Panc1 (cell line): Measurements from ENCODE around the gene LRRC59.

Experiments used
- CTCF ChIP-seq: fragments of 450-650 bp; IDR thresholded peaks from 2 replicates; pipeline ENCODE4 v1.5.1; 2017; ENCODE audit warnings: mild to moderate bottlenecking
- POLR2AphosphoS5 ChIP-seq: IDR thresholded peaks from 2 replicates; pipeline ENCODE4 v1.6.1; 2012; ENCODE audit warnings: mild to moderate bottlenecking, low read depth, low read length, moderate library complexity
- SIN3A ChIP-seq: IDR thresholded peaks from 2 replicates; pipeline ENCODE4 v1.6.1; 2012; ENCODE audit warnings: low read depth, mild to moderate bottlenecking, low read length, moderate library complexity, borderline replicate concordance; ENCODE audit not compliant: insufficient read depth
- TCF7L2 ChIP-seq: IDR thresholded peaks from 2 replicates; pipeline ENCODE4 v1.6.1; 2011; ENCODE audit warnings: mild to moderate bottlenecking, low read depth, low read length, inconsistent platforms
- TF ChIP-seq, protein P1 (sequence below), 2 experiments: IDR thresholded peaks; 2 replicates each; pipeline ENCODE4 v1.6.1; 2011 to 2012; ENCODE audit warnings: low read depth in 2 of 2, control low read depth in 1 of 2, low read length in 1 of 2, mild to moderate bottlenecking in 1 of 2, moderate library complexity in 1 of 2; ENCODE audit not compliant: insufficient read depth in 1 of 2

GRCh38 chr17:50363217-50364060 is 33.9 kb downstream of the LRRC59 start:
- TF ChIP-seq CTCF (no peak), POLR2AphosphoS5 (peak; percentile 27; the same call in 1 of the 2 replicates), TCF7L2 (no peak), SIN3A (no peak)
- TF ChIP-seq, protein P1, sequence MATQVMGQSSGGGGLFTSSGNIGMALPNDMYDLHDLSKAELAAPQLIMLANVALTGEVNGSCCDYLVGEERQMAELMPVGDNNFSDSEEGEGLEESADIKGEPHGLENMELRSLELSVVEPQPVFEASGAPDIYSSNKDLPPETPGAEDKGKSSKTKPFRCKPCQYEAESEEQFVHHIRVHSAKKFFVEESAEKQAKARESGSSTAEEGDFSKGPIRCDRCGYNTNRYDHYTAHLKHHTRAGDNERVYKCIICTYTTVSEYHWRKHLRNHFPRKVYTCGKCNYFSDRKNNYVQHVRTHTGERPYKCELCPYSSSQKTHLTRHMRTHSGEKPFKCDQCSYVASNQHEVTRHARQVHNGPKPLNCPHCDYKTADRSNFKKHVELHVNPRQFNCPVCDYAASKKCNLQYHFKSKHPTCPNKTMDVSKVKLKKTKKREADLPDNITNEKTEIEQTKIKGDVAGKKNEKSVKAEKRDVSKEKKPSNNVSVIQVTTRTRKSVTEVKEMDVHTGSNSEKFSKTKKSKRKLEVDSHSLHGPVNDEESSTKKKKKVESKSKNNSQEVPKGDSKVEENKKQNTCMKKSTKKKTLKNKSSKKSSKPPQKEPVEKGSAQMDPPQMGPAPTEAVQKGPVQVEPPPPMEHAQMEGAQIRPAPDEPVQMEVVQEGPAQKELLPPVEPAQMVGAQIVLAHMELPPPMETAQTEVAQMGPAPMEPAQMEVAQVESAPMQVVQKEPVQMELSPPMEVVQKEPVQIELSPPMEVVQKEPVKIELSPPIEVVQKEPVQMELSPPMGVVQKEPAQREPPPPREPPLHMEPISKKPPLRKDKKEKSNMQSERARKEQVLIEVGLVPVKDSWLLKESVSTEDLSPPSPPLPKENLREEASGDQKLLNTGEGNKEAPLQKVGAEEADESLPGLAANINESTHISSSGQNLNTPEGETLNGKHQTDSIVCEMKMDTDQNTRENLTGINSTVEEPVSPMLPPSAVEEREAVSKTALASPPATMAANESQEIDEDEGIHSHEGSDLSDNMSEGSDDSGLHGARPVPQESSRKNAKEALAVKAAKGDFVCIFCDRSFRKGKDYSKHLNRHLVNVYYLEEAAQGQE (IDR thresholded peaks at IDR 0.05; ENCODE audit: insufficient read depth in 1 of 2, low read depth in 2 of 2, low read length in 1 of 2): no peak
